GM12878 (cell line): Measurements from ENCODE around the gene TUBB3. TPM values are rescaled to one million over a fixed set of nuclear protein-coding genes. Genes with fewer than 3 reads are reported as not detected.

ENCODE experiments used
- ATAC-seq: fragments of 200-7000 bp; cut with Tn5 transposase; 3 replicates; pipeline ENCODE4 v1.9.1; 2020; ENCODE audit warnings: mild to moderate bottlenecking, moderate library complexity
- BruUV-seq: library from RNA; stranded (reverse); fragments of 400-500 nt; replicated peaks from 2 replicates; lab custom pipeline; 2021; lab: Mats Ljungman, UMichigan
- CTCF ChIA-PET: fragments of 300-600 bp; sonication (Branson Sonifier 250); formaldehyde crosslinking; extraction: SDS; loops from one replicate; lab custom pipeline; 2021; ENCODE audit warnings: inconsistent platforms; lab: Yijun Ruan, JAX
- POLR2A ChIA-PET: fragments of 350-600 bp; formaldehyde crosslinking; extraction: SDS; loops from one replicate; lab custom pipeline; 2021; ENCODE audit warnings: inconsistent platforms; lab: Charles Lee
- RAD21 ChIA-PET: fragments of 300-600 bp; sonication (Branson Sonifier 250); formaldehyde crosslinking; loops from one replicate; lab custom pipeline; 2023; ENCODE audit warnings: antibody characterized with exemption; ENCODE audit not compliant: unreplicated experiment; lab: Charles Lee
- SMC1A ChIA-PET: fragments of 300-600 bp; sonication (Branson Sonifier 250); formaldehyde crosslinking; loops from one replicate; lab custom pipeline; 2023; ENCODE audit not compliant: unreplicated experiment, uncharacterized antibody; lab: Charles Lee
- DNase-seq: peaks from one replicate; pipeline ENCODE4 v3.0.0-alpha.2; 2011; ENCODE audit warnings: low read depth, low spot score
- FAIRE-seq: peaks from 3 replicates; lab custom pipeline; 2011; peaks lifted over from hg19 to GRCh38; lab: Jason Lieb, UNC
- H2AFZ ChIP-seq: 2 replicates; pipeline ENCODE4 v1.6.0; 2011; ENCODE audit warnings: low read depth, low read length, control low read depth; ENCODE audit not compliant: control insufficient read depth
- H3K27ac ChIP-seq: 2 replicates; pipeline ENCODE4 v1.5.1; 2011; ENCODE audit warnings: control low read depth; ENCODE audit not compliant: control insufficient read depth, insufficient read depth
- H3K27me3 ChIP-seq, 2 experiments: replicated peaks in 1 of 2; 2 replicates each; pipeline versions ENCODE4 v1.6.0 to v1.6.1; 2011; ENCODE audit warnings: low read length in 1 of 2; ENCODE audit not compliant: control insufficient read depth in 2 of 2, insufficient read depth in 2 of 2
- H3K36me3 ChIP-seq, 2 experiments: 2 replicates each; pipeline ENCODE4 v1.5.1; 2011; ENCODE audit warnings: low read length in 1 of 2; ENCODE audit not compliant: control insufficient read depth in 2 of 2, insufficient read depth in 2 of 2
- H3K4me1 ChIP-seq: 2 replicates; pipeline ENCODE4 v1.6.1; 2011; ENCODE audit warnings: mild to moderate bottlenecking, low read length, moderate library complexity, mixed read lengths; ENCODE audit not compliant: control insufficient read depth, insufficient read depth
- H3K4me2 ChIP-seq: 2 replicates; pipeline ENCODE4 v1.6.0; 2011; ENCODE audit warnings: control low read depth; ENCODE audit not compliant: control insufficient read depth, insufficient read depth
- H3K4me3 ChIP-seq: fragments of 200-600 bp; sonication (generic); 2 replicates; pipeline ENCODE4 v1.5.1; 2016
- H3K79me2 ChIP-seq: 2 replicates; pipeline ENCODE4 v1.6.0; 2011; ENCODE audit warnings: low read length; ENCODE audit not compliant: control insufficient read depth, insufficient read depth
- H3K9ac ChIP-seq: 2 replicates; pipeline ENCODE4 v1.8.0; 2011; ENCODE audit warnings: low read length, control low read depth, mixed read lengths; ENCODE audit not compliant: control insufficient read depth, insufficient read depth
- H3K9me3 ChIP-seq: replicated peaks from 3 replicates; pipeline ENCODE4 v1.5.1; 2011; ENCODE audit warnings: mild to moderate bottlenecking, low read length; ENCODE audit not compliant: control insufficient read depth, insufficient read depth
- H4K20me1 ChIP-seq: 2 replicates; pipeline ENCODE4 v1.6.0; 2011; ENCODE audit not compliant: control insufficient read depth, insufficient read depth
- CBFB ChIP-seq: IDR thresholded peaks from 2 replicates; pipeline ENCODE4 v1.6.1; 2016; ENCODE audit warnings: antibody characterized with exemption, low read depth
- E4F1 ChIP-seq: fragments of 450-650 bp; IDR thresholded peaks from 2 replicates; pipeline ENCODE4 v1.6.1; 2018; ENCODE audit warnings: borderline replicate concordance, mild to moderate bottlenecking; ENCODE audit not compliant: partially characterized antibody
- ELK1 ChIP-seq: IDR thresholded peaks from 2 replicates; pipeline ENCODE4 v1.6.1; 2012; ENCODE audit warnings: low read depth, low read length, improper control_type of control experiment
- IKZF1 ChIP-seq: fragments of 450-650 bp; conservative IDR thresholded peaks from 2 replicates; pipeline ENCODE4 v1.6.1; 2017; ENCODE audit warnings: antibody characterized with exemption, mild to moderate bottlenecking
- IRF3 ChIP-seq: fragments of 450-650 bp; IDR thresholded peaks from 2 replicates; pipeline ENCODE4 v1.6.1; 2014; ENCODE audit warnings: mild to moderate bottlenecking
- PML ChIP-seq: IDR thresholded peaks from 2 replicates; pipeline ENCODE4 v1.6.1; 2012; ENCODE audit warnings: low read length, inconsistent platforms
- SUPT20H ChIP-seq: IDR thresholded peaks from 2 replicates; pipeline ENCODE4 v1.6.1; 2011; ENCODE audit warnings: low read depth, mild to moderate bottlenecking, low read length, moderate library complexity, borderline replicate concordance; ENCODE audit not compliant: control insufficient read depth
- WGBS: methylation state at CpG from one replicate; pipeline ENCODE4 v1.1.6; 2016; ENCODE audit warnings: low lambda C conversion rate; ENCODE audit not compliant: insufficient replicate concordance, insufficient coverage; ENCODE audit errors: missing lambda C conversion rate; 5-methylcytosine and 5-hydroxymethylcytosine counted together
- in situ Hi-C: fragments of 300-500 bp; cut with MboI; formaldehyde crosslinking; loops from 9 replicates; pipeline ENCODE4 v1.14.3; 2018; ENCODE audit warnings: mixed read lengths
- intact Hi-C: fragments of 100-400 bp; cut with micrococcal nuclease; formaldehyde crosslinking; loops from one replicate; pipeline ENCODE4 v1.14.2; 2022; ENCODE audit not compliant: unreplicated experiment
- polyA plus RNA-seq, 11 experiments: library from polyadenylated mRNA; depleted of rRNA in 4 of 11; unstranded in 6 of 11; stranded (reverse) in 5 of 11; fragments of >200 nt; fragmentation: Nextera tagmentation in 4 of 11; fragmentation: Illumina TruSeq in 1 of 11; extraction: Ambion mirVana in 4 of 11; extraction: Trizol in 1 of 11; gene quantifications; 1 replicate in 1 of 11; 2 replicates in 10 of 11; pipeline versions ENCODE4 v1.2.1 to v1.2.3, GENCODE V29; 2011 to 2016; ENCODE audit warnings: inconsistent platforms in 2 of 11, missing spikeins in 2 of 11, low read depth in 1 of 11
- total RNA-seq, 4 experiments: library from RNA; depleted of rRNA in 3 of 4; stranded (reverse); fragments of >200 nt in 3 of 4; fragmentation: Illumina TruSeq in 1 of 4; extraction: Trizol in 1 of 4; gene quantifications; 2 replicates each; pipeline versions ENCODE4 v1.2.1 to v1.2.3, GENCODE V29; 2013 to 2021
- TF ChIP-seq, protein P1 (sequence below): fragments of 450-650 bp; IDR thresholded peaks from 2 replicates; pipeline ENCODE4 v1.6.1; 2017; ENCODE audit warnings: mild to moderate bottlenecking

TUBB3 gene
- total and polyA plus RNA-seq, 10 of the 15 experiments (the other 5 are each of a cell fraction or from before 2014, with no cell fraction given), result 0.09 to 2.5 (median 0.58) TPM; not detected in 1

GRCh38 chr16:89918453-89919347, 4.4 kb upstream of the TUBB3 start, which contains the start of gene MC1R (continued):
- TF ChIP-seq IKZF1, result no peak

DNA sequence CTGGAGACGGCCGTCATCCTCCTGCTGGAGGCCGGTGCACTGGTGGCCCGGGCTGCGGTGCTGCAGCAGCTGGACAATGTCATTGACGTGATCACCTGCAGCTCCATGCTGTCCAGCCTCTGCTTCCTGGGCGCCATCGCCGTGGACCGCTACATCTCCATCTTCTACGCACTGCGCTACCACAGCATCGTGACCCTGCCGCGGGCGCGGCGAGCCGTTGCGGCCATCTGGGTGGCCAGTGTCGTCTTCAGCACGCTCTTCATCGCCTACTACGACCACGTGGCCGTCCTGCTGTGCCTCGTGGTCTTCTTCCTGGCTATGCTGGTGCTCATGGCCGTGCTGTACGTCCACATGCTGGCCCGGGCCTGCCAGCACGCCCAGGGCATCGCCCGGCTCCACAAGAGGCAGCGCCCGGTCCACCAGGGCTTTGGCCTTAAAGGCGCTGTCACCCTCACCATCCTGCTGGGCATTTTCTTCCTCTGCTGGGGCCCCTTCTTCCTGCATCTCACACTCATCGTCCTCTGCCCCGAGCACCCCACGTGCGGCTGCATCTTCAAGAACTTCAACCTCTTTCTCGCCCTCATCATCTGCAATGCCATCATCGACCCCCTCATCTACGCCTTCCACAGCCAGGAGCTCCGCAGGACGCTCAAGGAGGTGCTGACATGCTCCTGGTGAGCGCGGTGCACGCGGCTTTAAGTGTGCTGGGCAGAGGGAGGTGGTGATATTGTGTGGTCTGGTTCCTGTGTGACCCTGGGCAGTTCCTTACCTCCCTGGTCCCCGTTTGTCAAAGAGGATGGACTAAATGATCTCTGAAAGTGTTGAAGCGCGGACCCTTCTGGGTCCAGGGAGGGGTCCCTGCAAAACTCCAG, 3.4 kb upstream of the TUBB3 start:
- BruUV-seq, result no TSS peak
- H3K27ac ChIP-seq, result no peak overlapping the region
- no peaks in the 10 kb centered on the region for H3K79me2 ChIP-seq
- intact Hi-C loops (loop anchor here (10.0 kb wide), 1 partner anchor 215 kb away; the partner anchor contains the start of gene SPATA2L), in situ Hi-C loops (no loop called here)
- POLR2A ChIA-PET, result interaction anchor here (0.6 to 1.3 kb wide), 2 partner anchors 46 to 79 kb away, joined by 3 to 4 read pairs; partner anchors contain the start of gene TCF25
- SMC1A ChIA-PET, result no interaction called here
- TF ChIP-seq SUPT20H (no peak), IRF3 (no peak), E4F1 (no peak), CBFB (no peak), ELK1 (no peak), PML (no peak)
- TF ChIP-seq, protein P1, sequence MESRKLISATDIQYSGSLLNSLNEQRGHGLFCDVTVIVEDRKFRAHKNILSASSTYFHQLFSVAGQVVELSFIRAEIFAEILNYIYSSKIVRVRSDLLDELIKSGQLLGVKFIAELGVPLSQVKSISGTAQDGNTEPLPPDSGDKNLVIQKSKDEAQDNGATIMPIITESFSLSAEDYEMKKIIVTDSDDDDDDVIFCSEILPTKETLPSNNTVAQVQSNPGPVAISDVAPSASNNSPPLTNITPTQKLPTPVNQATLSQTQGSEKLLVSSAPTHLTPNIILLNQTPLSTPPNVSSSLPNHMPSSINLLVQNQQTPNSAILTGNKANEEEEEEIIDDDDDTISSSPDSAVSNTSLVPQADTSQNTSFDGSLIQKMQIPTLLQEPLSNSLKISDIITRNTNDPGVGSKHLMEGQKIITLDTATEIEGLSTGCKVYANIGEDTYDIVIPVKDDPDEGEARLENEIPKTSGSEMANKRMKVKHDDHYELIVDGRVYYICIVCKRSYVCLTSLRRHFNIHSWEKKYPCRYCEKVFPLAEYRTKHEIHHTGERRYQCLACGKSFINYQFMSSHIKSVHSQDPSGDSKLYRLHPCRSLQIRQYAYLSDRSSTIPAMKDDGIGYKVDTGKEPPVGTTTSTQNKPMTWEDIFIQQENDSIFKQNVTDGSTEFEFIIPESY, result no peak
- WGBS, result 81% methylated on average over 52 of the region's 52 CpGs
- H3K4me3 ChIP-seq, result no peak overlapping the region
- CTCF ChIA-PET, result interaction anchor here (3.1 kb wide), 1 partner anchor 10 kb away, joined by 15 read pairs; no protein-coding TSS in a partner anchor
- no peak overlapping the region for H3K9ac ChIP-seq
- no peaks in the 10 kb centered on the region for H3K36me3 ChIP-seq
- H3K27me3 ChIP-seq, result peaks cover 13 to 14% of the 10 kb centered on the region in 2 experiments
- FAIRE-seq (no peak), DNase-seq (no peak), ATAC-seq (no peak)
- H3K9me3 ChIP-seq, result no peaks in the 10 kb centered on the region
- RAD21 ChIA-PET, result no interaction called here
- H4K20me1 ChIP-seq, result no peaks in the 10 kb centered on the region
- H2AFZ ChIP-seq, result no peak overlapping the region
- H3K4me1 ChIP-seq, result peaks cover 11% of the 10 kb centered on the region
- no peak overlapping the region for H3K4me2 ChIP-seq
